Measurements from ENCODE around the gene C8G. TPM values are rescaled to one million over a fixed set of nuclear protein-coding genes. Genes with fewer than 3 reads are reported as not detected.
A peak's percentile ranks its signal among the peaks of the same experiment; 100 is the strongest.

The C8G gene
- total RNA-seq, 1 experiment from 2014 or later, result 0.77 TPM

DNA sequence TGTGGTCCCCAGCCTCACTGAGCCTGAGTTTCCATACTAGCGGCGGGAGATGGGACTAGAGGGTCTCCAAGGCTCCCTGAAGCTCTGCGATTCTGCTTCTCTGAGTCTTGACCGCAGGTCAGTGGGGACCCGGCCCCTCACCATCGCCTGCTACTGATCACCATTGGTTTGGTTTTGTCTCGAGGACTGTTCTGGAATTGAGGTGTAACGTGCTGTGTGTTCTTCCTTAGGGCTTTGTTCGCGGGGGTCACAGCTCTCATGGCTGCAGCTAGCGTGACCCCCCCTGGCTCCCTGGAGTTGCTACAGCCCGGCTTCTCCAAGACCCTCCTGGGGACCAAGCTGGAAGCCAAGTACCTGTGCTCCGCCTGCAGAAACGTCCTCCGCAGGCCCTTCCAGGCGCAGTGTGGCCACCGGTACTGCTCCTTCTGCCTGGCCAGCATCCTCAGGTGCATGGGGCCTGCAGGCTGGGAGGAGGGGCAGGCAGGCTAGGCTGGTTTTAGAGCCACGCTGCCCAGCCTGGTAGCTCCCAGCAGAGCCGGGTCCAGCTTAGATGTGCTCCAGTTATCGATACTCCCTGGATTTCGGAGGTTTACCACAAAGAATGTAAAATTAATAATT lies 46.5 kb upstream of the C8G start:
- ChIA-PET POLR2A (ENCODE audit: unreplicated experiment) (no interaction called here), CTCF (interaction anchor here (0.7 kb wide), 1 partner anchor 171 kb away, joined by 3 read pairs; no protein-coding TSS in a partner anchor)
- H3K9me3 ChIP-seq (ENCODE audit: low read length), result no peaks in the 10 kb centered on the region
- H3K79me2 ChIP-seq (ENCODE audit: low read length), result peaks cover 21% of the 10 kb centered on the region
- no peaks in the 10 kb centered on the region for H3K9me2 ChIP-seq (replicated peaks; ENCODE audit: low read length)
- no peak overlapping the region for H3K27ac ChIP-seq (ENCODE audit: low read length)
- no TSS peak for BruUV-seq (replicated peaks)
- ATAC-seq (no peak), DNase-seq (no peak)
- no peak overlapping the region for H3K4me2 ChIP-seq (ENCODE audit: low read length)
- no peaks in the 10 kb centered on the region for H3K27me3 ChIP-seq (ENCODE audit: low read length)
- intact Hi-C loops (cut with micrococcal nuclease), result no loop called here
- H2AFZ ChIP-seq (ENCODE audit: low read length), result no peak overlapping the region
- no peaks in the 10 kb centered on the region; the same call in 1 of the 2 replicates for H3K36me3 ChIP-seq (ENCODE audit: low read depth, low read length)
- peaks cover 31% of the 10 kb centered on the region for H3K4me1 ChIP-seq (ENCODE audit: insufficient read depth, low read length)
- H4K20me1 ChIP-seq (ENCODE audit: low read length), result no peaks in the 10 kb centered on the region
- no peak for TF ChIP-seq EZH2phosphoT487 (IDR thresholded peaks at IDR 0.05; ENCODE audit: borderline replicate concordance, low read length)
- H3F3A ChIP-seq (ENCODE audit: low read length, unreplicated experiment), result peaks cover 4% of the 10 kb centered on the region
- no peak overlapping the region for H3K9ac ChIP-seq (ENCODE audit: low read length)
- H3K4me3 ChIP-seq (ENCODE audit: low read length), result no peak overlapping the region

- ATAC-seq (no peak), DNase-seq (no peak)
- no peak overlapping the region for H3K4me3 ChIP-seq (ENCODE audit: low read length)
- peaks cover 20% of the 10 kb centered on the region for H3K79me2 ChIP-seq (ENCODE audit: low read length)
- no peak overlapping the region for H3K27ac ChIP-seq (ENCODE audit: low read length)
- peaks cover 4% of the 10 kb centered on the region for H3F3A ChIP-seq (ENCODE audit: low read length, unreplicated experiment)
- peaks cover 31% of the 10 kb centered on the region for H3K4me1 ChIP-seq (ENCODE audit: insufficient read depth, low read length)
- no peaks in the 10 kb centered on the region for H3K27me3 ChIP-seq (ENCODE audit: low read length)
- H3K4me2 ChIP-seq (ENCODE audit: low read length), result no peak overlapping the region
- no peak overlapping the region for H3K9ac ChIP-seq (ENCODE audit: low read length)
- no peaks in the 10 kb centered on the region for H3K9me3 ChIP-seq (ENCODE audit: low read length)
- POLR2A ChIA-PET (ENCODE audit: unreplicated experiment), result no interaction called here
- H4K20me1 ChIP-seq (ENCODE audit: low read length), result no peaks in the 10 kb centered on the region
- CTCF ChIA-PET, result interaction anchor here (0.7 kb wide), 1 partner anchor 171 kb away, joined by 3 read pairs; no protein-coding TSS in a partner anchor
- H3K36me3 ChIP-seq (ENCODE audit: low read depth, low read length), result no peaks in the 10 kb centered on the region; the same call in 1 of the 2 replicates
- intact Hi-C loops (cut with micrococcal nuclease), result no loop called here
- no TSS peak for BruUV-seq (replicated peaks)
- TF ChIP-seq EZH2 (IDR thresholded peaks at IDR 0.05; ENCODE audit: low read length, unreplicated experiment) (no peak), EZH2phosphoT487 (IDR thresholded peaks at IDR 0.05; ENCODE audit: borderline replicate concordance, low read length) (no peak)
- TF ChIP-seq, protein P1, sequence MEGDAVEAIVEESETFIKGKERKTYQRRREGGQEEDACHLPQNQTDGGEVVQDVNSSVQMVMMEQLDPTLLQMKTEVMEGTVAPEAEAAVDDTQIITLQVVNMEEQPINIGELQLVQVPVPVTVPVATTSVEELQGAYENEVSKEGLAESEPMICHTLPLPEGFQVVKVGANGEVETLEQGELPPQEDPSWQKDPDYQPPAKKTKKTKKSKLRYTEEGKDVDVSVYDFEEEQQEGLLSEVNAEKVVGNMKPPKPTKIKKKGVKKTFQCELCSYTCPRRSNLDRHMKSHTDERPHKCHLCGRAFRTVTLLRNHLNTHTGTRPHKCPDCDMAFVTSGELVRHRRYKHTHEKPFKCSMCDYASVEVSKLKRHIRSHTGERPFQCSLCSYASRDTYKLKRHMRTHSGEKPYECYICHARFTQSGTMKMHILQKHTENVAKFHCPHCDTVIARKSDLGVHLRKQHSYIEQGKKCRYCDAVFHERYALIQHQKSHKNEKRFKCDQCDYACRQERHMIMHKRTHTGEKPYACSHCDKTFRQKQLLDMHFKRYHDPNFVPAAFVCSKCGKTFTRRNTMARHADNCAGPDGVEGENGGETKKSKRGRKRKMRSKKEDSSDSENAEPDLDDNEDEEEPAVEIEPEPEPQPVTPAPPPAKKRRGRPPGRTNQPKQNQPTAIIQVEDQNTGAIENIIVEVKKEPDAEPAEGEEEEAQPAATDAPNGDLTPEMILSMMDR (conservative IDR thresholded peaks at IDR 0.05; ENCODE audit: low read depth, low read length), result no peak
- H3K9me2 ChIP-seq (replicated peaks; ENCODE audit: low read length), result no peaks in the 10 kb centered on the region
- H2AFZ ChIP-seq (ENCODE audit: low read length), result no peak overlapping the region
Observed at GRCh38 chr9:136899196-136899595, 45.8 kb upstream of the C8G start.

- Histone ChIP-seq H3K4me1 (ENCODE audit: insufficient read depth, low read length) (peaks cover 31% of the 10 kb centered on the region), H3K36me3 (ENCODE audit: low read depth, low read length) (peaks cover 5% of the 10 kb centered on the region; the same call in 1 of the 2 replicates), H2AFZ (ENCODE audit: low read length) (no peak overlapping the region), H3K4me3 (ENCODE audit: low read length) (no peak overlapping the region), H3K9ac (ENCODE audit: low read length) (0 out of 2 replicates have a peak overlapping the region, but pooled peaks have one; percentile 88), H3K9me3 (ENCODE audit: low read length) (no peaks in the 10 kb centered on the region), H4K20me1 (ENCODE audit: low read length) (no peaks in the 10 kb centered on the region), H3K4me2 (ENCODE audit: low read length) (peak overlapping the region; percentile 56; the same call in 1 of the 2 replicates), H3K27me3 (ENCODE audit: low read length) (no peaks in the 10 kb centered on the region), H3K79me2 (ENCODE audit: low read length) (peaks cover 15% of the 10 kb centered on the region), H3K27ac (ENCODE audit: low read length) (peak overlapping the region; percentile 99), H3F3A (ENCODE audit: low read length, unreplicated experiment) (peaks cover 4% of the 10 kb centered on the region), H3K9me2 (replicated peaks; ENCODE audit: low read length) (no peaks in the 10 kb centered on the region)
- intact Hi-C loops (cut with micrococcal nuclease), result loop anchor here (2.0 to 5.0 kb wide), 2 partner anchors 14 to 127 kb away; partner anchors contain the start of genes ABCA2 and TRAF2
- TF ChIP-seq, protein P1 (conservative IDR thresholded peaks at IDR 0.05; ENCODE audit: low read depth, low read length), result no peak
- TF ChIP-seq EZH2 (IDR thresholded peaks at IDR 0.05; ENCODE audit: low read length, unreplicated experiment) (no peak), EZH2phosphoT487 (IDR thresholded peaks at IDR 0.05; ENCODE audit: borderline replicate concordance, low read length) (no peak)
- ATAC-seq, result no peak
- no peak for DNase-seq
- BruUV-seq (replicated peaks), result no TSS peak
- CTCF ChIA-PET, result no interaction called here
- POLR2A ChIA-PET (ENCODE audit: unreplicated experiment), result no interaction called here
Observed at GRCh38 chr9:136900556-136900955, 44.5 kb upstream of the C8G start.

All from PC-3 (cell line).